Left forelimb (tissue), 1 donor: ENCODE measurements around the gene PDLIM1.

Experiments used
- DNase-seq: peaks from one replicate; pipeline ENCODE4 v3.0.0-alpha.2; 2018; ENCODE audit warnings: low spot score

Gene PDLIM1

GRCh38 chr10:95290461-95291364 lies at the start of gene PDLIM1:
PDLIM1 (minus strand) TSS chr10:95291003; CDS start chr10:95290915, 88 bp downstream.
- DNase-seq: no peak

- DNase-seq: no peak
These were observed 49.1 kb upstream of the PDLIM1 start for GRCh38 chr10:95339863-95340262.

GRCh38 chr10:95337423-95338160 lies 46.8 kb upstream of the PDLIM1 start:
- no peak for DNase-seq

GRCh38 chr10:95336702-95337101 lies 45.9 kb upstream of the PDLIM1 start:
- DNase-seq: no peak

- no peak for DNase-seq
These were observed 45.3 kb upstream of the PDLIM1 start for GRCh38 chr10:95335933-95336699.

GRCh38 chr10:95334805-95335144 lies 44.0 kb upstream of the PDLIM1 start:
- no peak for DNase-seq

GRCh38 chr10:95333997-95334804 lies 43.4 kb upstream of the PDLIM1 start:
- no peak for DNase-seq

GRCh38 chr10:95332666-95333249 lies 42.0 kb upstream of the PDLIM1 start:
- DNase-seq: no peak

- DNase-seq: no peak
These were observed 40.9 kb upstream of the PDLIM1 start for GRCh38 chr10:95331596-95332130.

GRCh38 chr10:95330966-95331453 lies 40.2 kb upstream of the PDLIM1 start:
- no peak for DNase-seq

GRCh38 chr10:95329296-95329695 lies 38.5 kb upstream of the PDLIM1 start:
- no peak for DNase-seq

GRCh38 chr10:95328013-95328412 lies 37.2 kb upstream of the PDLIM1 start:
- DNase-seq: no peak

GRCh38 chr10:95327367-95327766 lies 36.6 kb upstream of the PDLIM1 start:
- DNase-seq: no peak

- DNase-seq: no peak
These were observed 35.6 kb upstream of the PDLIM1 start for GRCh38 chr10:95326396-95326795.

GRCh38 chr10:95325863-95326262 lies 35.1 kb upstream of the PDLIM1 start:
- DNase-seq: no peak

- DNase-seq: no peak
These were observed 33.8 kb upstream of the PDLIM1 start for GRCh38 chr10:95324436-95325268.

- no peak for DNase-seq
These were observed 30.9 kb upstream of the PDLIM1 start for GRCh38 chr10:95321554-95322301.

GRCh38 chr10:95319239-95319638 lies 28.4 kb upstream of the PDLIM1 start:
- DNase-seq: no peak

- no peak for DNase-seq
These were observed 24.7 kb upstream of the PDLIM1 start for GRCh38 chr10:95315509-95315908.
